ENCODE measurements around the gene QPRT.
"Not testable (repeated sequence)": the region's sequence is repeated elsewhere in the genome, so short reads cannot be mapped to it uniquely, and the experiment has no call there.

QPRT gene

GRCh38 chr16:29689490-29690351 is 10.7 kb downstream of the QPRT start:
- not testable (repeated sequence) for H3K27ac Mint-ChIP-seq

GRCh38 chr16:29692606-29693005 is 13.6 kb downstream of the QPRT start:
- H3K9me3 Mint-ChIP-seq; H3K4me3 Mint-ChIP-seq; H3K27me3 Mint-ChIP-seq; DNase-seq; ATAC-seq (replicated peaks); H3K4me1 Mint-ChIP-seq (ENCODE audit: low read depth in 2 of 2); H3K27ac Mint-ChIP-seq; H3K36me3 Mint-ChIP-seq (ENCODE audit: insufficient read depth): not testable (repeated sequence)

More at GRCh38 chr16:29689490-29690351, 10.7 kb downstream of the QPRT start:
- H3K4me3 Mint-ChIP-seq; ATAC-seq (replicated peaks); H3K9me3 Mint-ChIP-seq; H3K4me1 Mint-ChIP-seq (ENCODE audit: low read depth in 2 of 2); H3K27me3 Mint-ChIP-seq; DNase-seq; H3K36me3 Mint-ChIP-seq (ENCODE audit: insufficient read depth): not testable (repeated sequence)

DNA sequence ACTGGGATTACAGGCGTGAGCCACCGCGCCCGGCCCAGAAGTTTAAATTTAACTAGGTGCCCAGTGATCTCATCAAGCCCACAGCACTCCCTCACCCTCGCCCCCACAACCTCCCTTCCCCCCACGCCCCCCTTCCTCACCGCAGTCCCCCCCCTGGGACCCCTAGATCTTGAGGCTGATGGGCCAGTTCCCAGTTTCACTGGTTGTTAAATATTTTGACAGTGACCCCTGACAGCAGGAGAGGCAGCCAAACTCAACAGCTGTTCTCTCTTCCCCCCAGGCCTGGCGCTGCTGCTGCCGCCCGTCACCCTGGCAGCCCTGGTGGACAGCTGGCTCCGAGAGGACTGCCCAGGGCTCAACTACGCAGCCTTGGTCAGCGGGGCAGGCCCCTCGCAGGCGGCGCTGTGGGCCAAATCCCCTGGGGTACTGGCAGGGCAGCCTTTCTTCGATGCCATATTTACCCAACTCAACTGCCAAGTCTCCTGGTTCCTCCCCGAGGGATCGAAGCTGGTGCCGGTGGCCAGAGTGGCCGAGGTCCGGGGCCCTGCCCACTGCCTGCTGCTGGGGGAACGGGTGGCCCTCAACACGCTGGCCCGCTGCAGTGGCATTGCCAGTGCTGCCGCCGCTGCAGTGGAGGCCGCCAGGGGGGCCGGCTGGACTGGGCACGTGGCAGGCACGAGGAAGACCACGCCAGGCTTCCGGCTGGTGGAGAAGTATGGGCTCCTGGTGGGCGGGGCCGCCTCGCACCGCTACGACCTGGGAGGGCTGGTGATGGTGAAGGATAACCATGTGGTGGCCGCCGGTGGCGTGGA is 15.6 kb downstream of the QPRT start:
- peaks cover 5 to 9% of the 10 kb centered on the region in 2 donors for H3K4me1 Mint-ChIP-seq (ENCODE audit: low read depth in 2 of 2)
- peaks cover 12% of the 10 kb centered on the region for H3K36me3 Mint-ChIP-seq (ENCODE audit: insufficient read depth)
- no peak overlapping the region for H3K27ac Mint-ChIP-seq
- no peak overlapping the region for H3K4me3 Mint-ChIP-seq
- DNase-seq (no peak), ATAC-seq (replicated peaks) (no peak)
- H3K9me3 Mint-ChIP-seq: no peaks in the 10 kb centered on the region
- H3K27me3 Mint-ChIP-seq: no peaks in the 10 kb centered on the region

GRCh38 chr16:29695675-29696074 is 16.7 kb downstream of the QPRT start:
- H3K27ac Mint-ChIP-seq; H3K9me3 Mint-ChIP-seq; H3K27me3 Mint-ChIP-seq; DNase-seq; H3K4me3 Mint-ChIP-seq; ATAC-seq (replicated peaks): not testable (repeated sequence)
- Mint-ChIP-seq H3K36me3 (ENCODE audit: insufficient read depth) (peaks cover 15% of the 10 kb centered on the region), H3K4me1 (ENCODE audit: low read depth in 2 of 2) (peaks cover 8 to 13% of the 10 kb centered on the region in 2 donors)

DNA sequence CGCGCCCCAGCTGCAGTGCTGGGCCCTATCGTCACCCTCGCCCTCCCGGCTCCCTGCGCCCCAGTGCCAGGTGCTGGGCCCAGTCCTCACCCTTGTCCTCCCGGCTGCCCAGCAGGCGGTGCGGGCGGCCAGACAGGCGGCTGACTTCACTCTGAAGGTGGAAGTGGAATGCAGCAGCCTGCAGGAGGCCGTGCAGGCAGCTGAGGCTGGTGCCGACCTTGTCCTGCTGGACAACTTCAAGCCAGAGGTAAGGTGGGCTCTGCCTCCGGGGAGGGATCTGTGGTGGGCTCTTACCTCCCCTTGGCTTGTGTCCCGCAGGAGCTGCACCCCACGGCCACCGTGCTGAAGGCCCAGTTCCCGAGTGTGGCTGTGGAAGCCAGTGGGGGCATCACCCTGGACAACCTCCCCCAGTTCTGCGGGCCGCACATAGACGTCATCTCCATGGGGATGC is 17.9 kb downstream of the QPRT start:
- Mint-ChIP-seq H3K27ac (no peak overlapping the region), H3K36me3 (ENCODE audit: insufficient read depth) (peaks cover 18% of the 10 kb centered on the region), H3K4me3 (no peak overlapping the region), H3K27me3 (no peaks in the 10 kb centered on the region), H3K4me1 (ENCODE audit: low read depth in 2 of 2) (peaks cover 13 to 18% of the 10 kb centered on the region in 2 donors), H3K9me3 (no peaks in the 10 kb centered on the region)
- no peak for ATAC-seq (replicated peaks)
- DNase-seq: no peak

DNA sequence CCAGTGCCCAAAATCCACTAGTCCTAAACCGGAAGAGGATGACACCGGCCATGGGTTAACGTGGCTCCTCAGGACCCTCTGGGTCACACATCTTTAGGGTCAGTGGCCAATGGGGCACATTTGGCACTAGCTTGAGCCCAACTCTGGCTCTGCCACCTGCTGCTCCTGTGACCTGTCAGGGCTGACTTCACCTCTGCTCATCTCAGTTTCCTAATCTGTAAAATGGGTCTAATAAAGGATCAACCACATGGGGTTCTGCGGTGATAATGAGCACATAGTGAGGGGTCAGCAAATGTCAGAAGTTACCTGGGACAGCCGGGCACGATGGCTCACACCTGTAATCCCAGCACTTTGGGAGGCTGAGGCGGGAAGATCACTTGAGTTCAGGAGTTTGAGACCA is 18.4 kb downstream of the QPRT start:
- no peaks in the 10 kb centered on the region for H3K27me3 Mint-ChIP-seq
- H3K27ac Mint-ChIP-seq: no peak overlapping the region

GRCh38 chr16:29698042-29698441 is 19.1 kb downstream of the QPRT start:
- H3K27me3 Mint-ChIP-seq: no peaks in the 10 kb centered on the region
- no peaks in the 10 kb centered on the region for H3K9me3 Mint-ChIP-seq
- peaks cover 24 to 30% of the 10 kb centered on the region in 2 donors for H3K4me1 Mint-ChIP-seq (ENCODE audit: low read depth in 2 of 2)
- no peak for DNase-seq
- no peak overlapping the region for H3K4me3 Mint-ChIP-seq
- no peak for ATAC-seq (replicated peaks)
- H3K36me3 Mint-ChIP-seq (ENCODE audit: insufficient read depth): peaks cover 25% of the 10 kb centered on the region
- H3K27ac Mint-ChIP-seq: no peak overlapping the region

More for the DNA sequence above, 18.4 kb downstream of the QPRT start:
- peaks cover 18 to 23% of the 10 kb centered on the region in 2 donors for H3K4me1 Mint-ChIP-seq (ENCODE audit: low read depth in 2 of 2)
- H3K36me3 Mint-ChIP-seq (ENCODE audit: insufficient read depth): peaks cover 18% of the 10 kb centered on the region
- DNase-seq (no peak), ATAC-seq (replicated peaks) (no peak)
- H3K9me3 Mint-ChIP-seq: no peaks in the 10 kb centered on the region
- no peak overlapping the region for H3K4me3 Mint-ChIP-seq

- Mint-ChIP-seq H3K27me3 (no peaks in the 10 kb centered on the region), H3K36me3 (ENCODE audit: insufficient read depth) (peaks cover 28% of the 10 kb centered on the region), H3K27ac (peak overlapping the region in 1 of 2 donors; percentile 91), H3K4me1 (ENCODE audit: low read depth in 2 of 2) (peaks cover 27 to 33% of the 10 kb centered on the region in 2 donors), H3K9me3 (no peaks in the 10 kb centered on the region), H3K4me3 (no peak overlapping the region)
- ATAC-seq (replicated peaks) (no peak), DNase-seq (no peak)
These were observed 19.7 kb downstream of the QPRT start for GRCh38 chr16:29698484-29699323.

- peaks cover 28% of the 10 kb centered on the region for H3K36me3 Mint-ChIP-seq (ENCODE audit: insufficient read depth)
- ATAC-seq (replicated peaks) (no peak), DNase-seq (no peak)
- no peak overlapping the region for H3K4me3 Mint-ChIP-seq
- peak overlapping the region in 1 of 2 donors; percentile 91 for H3K27ac Mint-ChIP-seq
- H3K4me1 Mint-ChIP-seq (ENCODE audit: low read depth in 2 of 2): peaks cover 27 to 33% of the 10 kb centered on the region in 2 donors
- no peaks in the 10 kb centered on the region for H3K27me3 Mint-ChIP-seq
- no peaks in the 10 kb centered on the region for H3K9me3 Mint-ChIP-seq
These were observed 20.6 kb downstream of the QPRT start for GRCh38 chr16:29699324-29700219.

GRCh38 chr16:29700253-29700987 is 21.4 kb downstream of the QPRT start:
- ATAC-seq (replicated peaks) (no peak), DNase-seq (peak; percentile 74 to 76 (median 76))
- Mint-ChIP-seq H3K4me3 (peak overlapping the region; percentile 81 to 85), H3K36me3 (ENCODE audit: insufficient read depth) (peaks cover 28% of the 10 kb centered on the region), H3K9me3 (no peaks in the 10 kb centered on the region), H3K27me3 (no peaks in the 10 kb centered on the region), H3K4me1 (ENCODE audit: low read depth in 2 of 2) (peaks cover 27 to 33% of the 10 kb centered on the region in 2 donors), H3K27ac (peak overlapping the region; percentile 99)

GRCh38 chr16:29701214-29701555 is 22.2 kb downstream of the QPRT start:
- H3K4me1 Mint-ChIP-seq (ENCODE audit: low read depth in 2 of 2): peaks cover 27 to 33% of the 10 kb centered on the region in 2 donors
- ATAC-seq (replicated peaks) (no peak), DNase-seq (no peak)
- H3K36me3 Mint-ChIP-seq (ENCODE audit: insufficient read depth): peaks cover 28% of the 10 kb centered on the region
- peak overlapping the region; percentile 99 for H3K27ac Mint-ChIP-seq
- H3K4me3 Mint-ChIP-seq: peak overlapping the region; percentile 81 to 85
- no peaks in the 10 kb centered on the region for H3K9me3 Mint-ChIP-seq
- H3K27me3 Mint-ChIP-seq: no peaks in the 10 kb centered on the region

GRCh38 chr16:29702269-29702668 is 23.3 kb downstream of the QPRT start:
- peaks cover 28% of the 10 kb centered on the region for H3K36me3 Mint-ChIP-seq (ENCODE audit: insufficient read depth)
- H3K9me3 Mint-ChIP-seq: no peaks in the 10 kb centered on the region
- peak; percentile 79 for ATAC-seq (replicated peaks)
- H3K27ac Mint-ChIP-seq: peak overlapping the region; percentile 99
- peak; percentile 46 to 53 (median 50) for DNase-seq
- H3K4me1 Mint-ChIP-seq (ENCODE audit: low read depth in 2 of 2): peaks cover 27 to 33% of the 10 kb centered on the region in 2 donors
- H3K4me3 Mint-ChIP-seq: peak overlapping the region; percentile 81 to 85
- no peaks in the 10 kb centered on the region for H3K27me3 Mint-ChIP-seq
